H54 (cell line): ENCODE measurements around the gene PLPPR1.
A peak's percentile ranks its signal among the peaks of the same experiment; 100 is the strongest.
"Not testable (repeated sequence)": the region's sequence is repeated elsewhere in the genome, so short reads cannot be mapped to it uniquely, and the experiment has no call there.

Source experiments
- DNase-seq: peaks from one replicate; pipeline ENCODE4 v3.0.0; 2011; ENCODE audit warnings: low spot score, mixed read lengths; ENCODE audit not compliant: insufficient read length
- FAIRE-seq: peaks from 3 replicates; lab custom pipeline; 2011; peaks lifted over from hg19 to GRCh38; lab: Jason Lieb, UNC
- POLR2A ChIP-seq: IDR thresholded peaks from 2 replicates; pipeline ENCODE4 v1.6.1; 2011; ENCODE audit warnings: low read depth, mild to moderate bottlenecking, low read length

The PLPPR1 gene

GRCh38 chr9:101029315-101030085, 973 bp downstream of the PLPPR1 start:
- FAIRE-seq (no peak), DNase-seq (no peak)
- no peak for TF ChIP-seq POLR2A

GRCh38 chr9:101030086-101030391, 1.5 kb downstream of the PLPPR1 start:
- no peak for DNase-seq
- TF ChIP-seq POLR2A: no peak
- no peak for FAIRE-seq

GRCh38 chr9:101032426-101032825, 3.9 kb downstream of the PLPPR1 start:
- peak; percentile 86 for FAIRE-seq
- DNase-seq: no peak
- TF ChIP-seq POLR2A: no peak

- FAIRE-seq: no peak
- no peak for TF ChIP-seq POLR2A
- DNase-seq: no peak
Measured at GRCh38 chr9:101034222-101034621, 5.7 kb downstream of the PLPPR1 start.

- no peak for TF ChIP-seq POLR2A
- DNase-seq: no peak
- FAIRE-seq: peak; percentile 93
Measured at GRCh38 chr9:101035098-101035497, 6.6 kb downstream of the PLPPR1 start.

- no peak for TF ChIP-seq POLR2A
- DNase-seq (no peak), FAIRE-seq (no peak)
Measured at GRCh38 chr9:101037430-101037829, 8.9 kb downstream of the PLPPR1 start.

- no peak for TF ChIP-seq POLR2A
- DNase-seq: no peak
- FAIRE-seq: peak; percentile 15
Measured at GRCh38 chr9:101038488-101038887, 10.0 kb downstream of the PLPPR1 start.

- peak; percentile 82 for FAIRE-seq
- not testable (repeated sequence) for DNase-seq
Measured at GRCh38 chr9:101039581-101039980, 11.1 kb downstream of the PLPPR1 start.

GRCh38 chr9:101047848-101048397, 19.4 kb downstream of the PLPPR1 start:
- peak; percentile 87 for FAIRE-seq
- no peak for DNase-seq
- TF ChIP-seq POLR2A: no peak

GRCh38 chr9:101050650-101051049, 22.1 kb downstream of the PLPPR1 start:
- DNase-seq (no peak), FAIRE-seq (no peak)
- TF ChIP-seq POLR2A: no peak

GRCh38 chr9:101054657-101055056, 26.1 kb downstream of the PLPPR1 start:
- FAIRE-seq: no peak

GRCh38 chr9:101055516-101055915, 27.0 kb downstream of the PLPPR1 start:
- no peak for DNase-seq
- peak; percentile 11 for FAIRE-seq
- TF ChIP-seq POLR2A: no peak

More at GRCh38 chr9:101054657-101055056, 26.1 kb downstream of the PLPPR1 start:
- TF ChIP-seq POLR2A: no peak
- no peak for DNase-seq

GRCh38 chr9:101062686-101063085, 34.2 kb downstream of the PLPPR1 start:
- FAIRE-seq (no peak), DNase-seq (no peak)
- TF ChIP-seq POLR2A: no peak

GRCh38 chr9:101063192-101063591, 34.7 kb downstream of the PLPPR1 start:
- TF ChIP-seq POLR2A: no peak
- FAIRE-seq (no peak), DNase-seq (no peak)

GRCh38 chr9:101064206-101064605, 35.7 kb downstream of the PLPPR1 start:
- no peak for TF ChIP-seq POLR2A
- no peak for DNase-seq
- FAIRE-seq: no peak
